HG02642 (cell line): ENCODE measurements around the gene FNTB.
A peak's percentile ranks its signal among the peaks of the same experiment; 100 is the strongest.
"Not testable (repeated sequence)": the region's sequence is repeated elsewhere in the genome, so short reads cannot be mapped to it uniquely, and the experiment has no call there.

Experiments used
- ATAC-seq: cut with Tn5 transposase; IDR thresholded peaks from one replicate; pipeline ENCODE4 v1.9.1; 2021; ENCODE audit warnings: mild to moderate bottlenecking; ENCODE audit not compliant: unreplicated experiment, poor library complexity

Gene FNTB

DNA sequence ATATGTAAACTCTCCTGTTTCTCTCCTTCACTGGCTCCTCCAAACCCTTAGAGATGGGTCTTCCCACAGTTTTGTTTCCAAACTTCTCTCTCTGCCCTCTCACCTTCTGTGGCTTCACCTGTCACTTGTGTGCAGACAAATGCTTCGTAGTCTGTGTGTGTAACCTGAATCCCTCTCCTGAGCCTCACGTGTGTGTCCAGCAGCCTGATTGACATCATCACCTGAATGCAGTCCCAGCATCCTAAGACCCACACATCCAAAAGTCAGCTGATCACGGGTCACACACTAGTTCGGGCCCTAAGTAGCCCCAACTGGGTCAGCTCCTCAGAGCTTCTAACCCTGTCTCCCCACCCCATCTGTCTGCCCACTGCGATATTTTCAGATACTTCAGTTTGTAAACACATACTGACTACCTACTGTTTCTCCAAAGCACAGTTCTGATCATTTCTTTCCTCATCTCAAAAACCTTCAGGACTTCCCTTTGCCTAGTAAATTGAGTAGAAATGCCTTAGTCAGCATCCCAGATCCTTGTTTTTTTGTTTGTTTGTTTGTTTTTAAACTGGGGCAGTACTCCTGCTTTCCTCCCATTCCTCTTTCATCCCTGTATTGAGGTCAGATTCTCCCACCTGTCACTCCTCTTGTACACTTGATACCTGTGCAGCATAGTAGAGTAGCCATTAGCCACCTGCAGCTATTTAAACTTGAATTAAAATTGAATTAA, 23.7 kb downstream of the FNTB start:
- ATAC-seq = no peak

DNA sequence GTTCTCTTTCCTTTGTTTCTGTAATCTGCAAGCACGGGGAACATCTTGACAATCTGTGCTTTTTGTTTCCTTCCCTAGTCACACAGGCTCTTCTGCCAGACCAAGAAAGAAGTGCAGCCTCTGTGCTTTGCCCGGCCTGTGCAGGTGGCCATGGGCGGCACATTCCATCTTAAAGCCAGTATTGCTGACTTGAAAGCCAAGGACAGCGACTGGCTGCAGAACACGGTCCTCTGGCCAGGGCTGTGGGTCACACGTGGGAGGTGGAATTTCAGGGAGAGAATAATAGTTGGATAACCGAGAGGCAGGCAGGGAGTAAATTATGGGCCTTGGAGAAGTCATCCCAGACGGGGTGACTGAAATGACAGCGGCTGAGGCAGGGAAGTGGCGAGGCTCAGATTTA, 24.8 kb downstream of the FNTB start:
- ATAC-seq = no peak

DNA sequence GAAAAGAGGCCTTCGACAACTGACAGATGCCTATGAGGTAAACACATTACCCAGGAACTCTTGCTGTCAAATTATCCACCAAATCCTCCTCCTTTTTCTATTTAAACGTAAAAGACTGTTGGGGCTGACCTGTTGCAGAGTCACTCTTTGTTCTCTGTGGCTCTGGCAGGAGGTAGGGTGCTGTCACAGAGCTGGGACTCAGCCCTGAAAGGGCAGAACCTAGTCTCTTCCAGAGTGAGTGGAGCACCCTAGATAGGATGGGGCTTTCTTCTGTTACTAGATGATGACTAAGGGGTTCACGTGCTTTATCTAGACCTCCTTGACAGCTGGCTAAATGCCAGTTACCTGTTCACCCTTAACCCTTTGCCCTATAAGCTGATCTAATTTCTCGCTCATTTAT, 25.7 kb downstream of the FNTB start:
- no peak for ATAC-seq

DNA sequence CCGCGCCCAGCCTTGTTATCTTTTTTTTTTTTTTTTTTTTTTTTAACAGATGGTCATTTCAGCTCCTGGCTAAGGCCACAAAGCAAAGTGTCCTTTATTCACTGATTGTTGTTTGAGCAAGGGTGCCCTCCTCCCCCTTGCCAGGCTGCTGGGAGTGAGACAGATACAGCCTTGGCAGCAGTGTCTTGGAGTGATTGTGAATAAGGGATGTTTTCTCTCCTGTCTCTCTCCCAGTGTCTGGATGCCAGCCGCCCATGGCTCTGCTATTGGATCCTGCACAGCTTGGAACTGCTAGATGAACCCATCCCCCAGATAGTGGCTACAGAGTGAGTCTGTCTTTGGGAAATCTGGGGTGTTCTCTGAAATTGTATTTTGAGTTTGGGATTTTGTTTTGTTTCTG, 28.7 kb downstream of the FNTB start:
- ATAC-seq = no peak

DNA sequence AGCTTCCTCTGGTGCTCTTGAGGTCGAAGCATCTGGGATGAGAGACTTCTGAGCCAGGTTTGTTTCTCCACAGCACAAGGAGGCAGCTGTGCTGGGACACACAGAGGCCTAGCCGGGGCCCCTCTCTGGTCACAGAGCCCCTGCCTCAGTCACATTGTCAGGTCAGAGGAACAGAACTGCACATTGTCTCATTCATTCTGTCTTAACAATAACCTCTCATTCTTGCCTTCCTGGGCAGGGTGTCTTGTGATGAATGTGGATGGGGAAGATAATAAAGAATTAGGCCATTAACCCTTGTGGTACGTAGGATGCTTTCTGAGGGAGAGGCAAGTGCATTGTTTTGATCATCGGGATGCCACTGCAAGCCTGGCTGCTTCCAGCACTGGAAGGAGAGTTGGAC, 29.8 kb downstream of the FNTB start:
- ATAC-seq = no peak

DNA sequence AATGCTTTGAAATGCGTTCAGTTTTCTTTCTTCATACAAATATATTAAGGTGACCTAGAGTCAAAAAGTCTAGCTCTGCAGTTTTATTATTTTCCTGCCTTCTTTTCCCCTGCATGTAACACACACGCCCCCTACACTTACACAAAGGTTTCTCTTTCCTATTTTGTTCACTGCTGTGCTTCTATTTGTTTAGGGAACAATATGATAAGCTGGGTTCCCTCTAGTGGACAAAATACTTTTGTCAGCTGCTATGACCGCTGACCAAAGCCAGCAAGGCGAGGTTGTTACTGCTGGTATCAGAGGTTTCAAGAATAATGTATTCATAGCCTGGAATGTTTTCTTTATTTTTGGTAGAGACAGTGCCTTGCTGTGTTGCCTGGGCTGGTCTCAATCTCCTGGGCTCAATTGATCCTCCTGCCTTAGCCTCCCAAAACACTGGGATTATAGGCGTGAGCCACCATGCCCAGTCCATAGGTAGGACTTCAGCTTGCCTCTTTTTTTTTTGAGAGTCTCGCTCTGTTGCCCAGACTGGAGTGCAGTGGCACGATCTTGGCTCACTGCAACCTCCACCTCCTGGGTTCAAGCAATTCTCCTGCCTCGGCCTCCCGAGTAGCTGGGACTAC, 33.4 kb downstream of the FNTB start:
- ATAC-seq = no peak

DNA sequence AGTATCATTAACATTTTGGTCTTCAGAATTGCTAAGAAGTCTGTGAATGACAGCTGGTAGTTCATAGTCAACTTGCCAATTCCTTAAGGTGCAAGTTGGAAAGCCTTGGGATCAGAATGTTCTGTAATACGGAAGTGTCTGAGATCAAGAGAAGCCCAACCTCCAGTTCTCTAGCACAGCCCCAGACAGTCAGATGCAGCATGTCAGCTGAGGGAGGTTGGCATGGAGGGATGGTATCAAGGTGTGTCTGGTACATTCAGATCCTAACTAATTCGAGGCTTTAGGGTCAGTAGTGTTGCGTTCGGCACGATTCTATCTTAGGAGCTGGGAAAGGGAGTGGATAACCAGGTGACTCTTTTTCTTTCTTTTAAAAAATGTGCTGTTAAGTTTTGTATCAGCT, 38.3 kb downstream of the FNTB start:
- ATAC-seq = no peak

DNA sequence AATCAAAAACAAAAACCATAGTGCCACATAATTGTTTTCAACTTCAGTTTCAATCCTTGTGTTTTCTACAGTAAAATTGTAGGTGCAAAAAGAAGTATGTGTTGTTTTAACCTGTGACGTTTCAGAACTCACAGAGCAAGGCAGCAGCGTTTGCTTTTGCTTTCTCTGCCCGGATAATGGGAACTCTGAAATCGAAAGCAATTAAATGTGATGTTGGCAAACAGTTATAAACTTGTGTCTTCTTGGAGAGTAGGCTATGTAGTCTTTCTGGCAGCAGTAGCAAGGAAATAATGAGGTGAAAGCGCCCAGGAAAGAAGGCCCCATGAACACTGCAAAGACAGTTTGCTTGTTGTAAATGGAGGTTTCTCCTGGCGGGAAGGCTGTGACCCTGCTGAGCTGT, 39.1 kb downstream of the FNTB start:
- ATAC-seq = no peak

DNA sequence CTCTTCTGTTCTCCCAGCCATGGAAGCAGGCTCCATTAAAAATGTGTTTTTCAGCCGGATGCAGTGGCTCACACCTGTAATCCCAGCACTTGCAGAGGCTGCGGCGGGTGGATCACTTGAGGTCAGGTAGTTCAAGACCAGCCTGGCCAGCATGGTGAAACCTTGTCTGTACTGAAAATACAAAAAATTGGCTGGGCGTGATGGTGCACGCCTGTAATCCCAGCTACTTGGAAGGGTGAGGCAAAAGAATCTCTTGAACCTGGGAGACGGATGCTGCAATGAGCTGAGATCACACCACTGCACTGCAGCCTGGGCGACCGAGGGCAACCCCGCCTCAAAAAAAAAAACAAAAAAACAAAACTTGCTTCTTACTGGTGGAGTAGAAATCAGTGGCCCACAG, 39.8 kb downstream of the FNTB start:
- ATAC-seq = no peak

DNA sequence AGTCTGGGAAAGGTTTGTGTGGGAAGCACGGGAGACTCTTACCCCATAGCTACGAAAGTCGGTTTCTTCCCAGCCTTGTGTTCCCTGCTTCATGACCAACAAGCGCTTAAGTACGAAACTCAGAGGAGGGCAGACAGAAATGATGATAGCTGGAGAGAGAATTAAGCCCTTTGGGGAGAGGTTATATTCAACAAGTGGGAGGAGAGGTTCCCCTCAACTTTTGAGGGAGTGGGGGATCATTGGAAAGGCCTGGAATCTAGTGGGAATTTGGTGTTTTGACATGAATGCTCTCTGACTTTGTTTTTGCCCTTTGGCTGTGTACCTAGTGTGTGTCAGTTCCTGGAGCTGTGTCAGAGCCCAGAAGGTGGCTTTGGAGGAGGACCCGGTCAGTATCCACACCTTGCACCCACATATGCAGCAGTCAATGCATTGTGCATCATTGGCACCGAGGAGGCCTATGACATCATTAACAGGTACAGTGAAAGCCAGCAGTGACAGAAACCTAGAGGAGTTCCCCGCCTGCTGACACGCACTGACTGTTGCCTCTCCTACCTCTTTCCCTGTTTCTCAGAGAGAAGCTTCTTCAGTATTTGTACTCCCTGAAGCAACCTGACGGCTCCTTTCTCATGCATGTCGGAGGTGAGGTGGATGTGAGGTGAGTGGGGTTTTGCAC, 40.6 kb downstream of the FNTB start:
- no peak for ATAC-seq

DNA sequence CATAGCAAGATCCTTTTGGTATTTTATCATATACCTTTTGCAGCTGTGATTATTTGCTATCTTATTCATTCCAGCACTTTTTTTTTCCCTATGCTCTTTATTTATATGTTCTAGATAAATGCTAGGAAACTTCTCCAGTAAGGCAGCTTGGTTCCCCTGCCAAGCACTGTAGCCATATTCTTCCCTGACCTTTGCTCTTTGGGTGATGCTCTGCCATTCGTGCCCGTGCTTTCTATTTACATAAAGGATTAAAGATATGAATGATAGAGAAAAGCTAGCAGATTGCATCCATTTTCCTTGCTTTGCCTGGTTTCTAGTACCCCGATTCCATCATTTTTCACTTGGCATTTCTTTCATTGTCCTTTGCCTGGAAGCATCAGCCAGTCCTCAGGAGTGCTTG, 42.2 kb downstream of the FNTB start:
- ATAC-seq = no peak

DNA sequence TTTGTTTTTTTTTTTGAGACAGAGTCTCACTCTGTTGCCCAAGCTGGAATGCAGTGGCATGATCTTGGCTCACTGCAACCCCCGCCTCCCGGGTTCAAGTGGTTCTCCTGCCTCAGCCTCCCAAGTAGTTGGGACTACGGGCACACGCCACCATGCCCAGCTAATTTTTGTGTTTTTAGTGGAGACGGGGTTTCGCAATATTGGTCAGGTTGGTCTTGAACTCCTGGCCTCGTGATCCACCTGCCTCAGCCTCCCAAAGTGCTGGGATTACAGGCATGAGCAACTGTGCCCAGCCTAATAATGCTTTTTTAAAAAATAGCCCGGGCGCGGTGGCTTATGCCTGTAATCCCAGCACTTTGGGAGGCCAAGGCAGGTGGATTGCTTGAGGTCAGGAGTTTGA, 44.6 kb downstream of the FNTB start:
- ATAC-seq = not testable (repeated sequence)

DNA sequence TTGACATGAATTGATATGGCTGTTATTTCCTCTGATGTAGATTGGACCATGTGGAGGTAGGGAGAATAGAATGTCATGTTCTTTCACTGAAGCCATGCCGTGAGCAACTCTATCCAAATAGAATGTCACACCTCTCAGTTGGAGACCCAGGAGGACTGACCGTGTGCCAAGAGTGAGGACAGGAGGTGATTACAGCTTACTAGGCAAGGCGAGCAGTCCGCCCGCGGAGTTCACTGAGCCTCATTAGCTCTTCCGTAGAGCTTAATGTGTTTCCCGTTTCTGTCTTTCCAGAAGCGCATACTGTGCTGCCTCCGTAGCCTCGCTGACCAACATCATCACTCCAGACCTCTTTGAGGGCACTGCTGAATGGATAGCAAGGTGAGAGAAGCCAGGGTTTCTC, 45.6 kb downstream of the FNTB start:
- no peak for ATAC-seq

DNA sequence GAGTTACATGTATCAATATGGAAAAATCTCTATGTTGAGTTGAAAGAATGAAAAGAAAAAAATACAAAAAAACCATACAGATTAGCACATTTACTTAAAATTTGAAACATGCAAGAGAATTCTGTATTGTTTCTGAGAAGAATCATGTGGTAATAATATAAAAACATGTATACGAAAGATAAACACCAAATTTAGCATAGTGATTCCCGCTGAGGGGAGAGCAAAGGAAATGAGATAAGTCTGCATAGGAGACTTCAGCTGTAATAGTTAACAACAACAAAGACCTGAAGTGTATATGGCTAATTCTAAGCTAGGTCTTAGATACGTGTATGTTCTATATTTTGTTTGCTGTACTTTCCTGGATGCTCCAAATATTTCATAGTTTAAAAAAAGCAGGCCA, 46.5 kb downstream of the FNTB start:
- ATAC-seq = no peak

DNA sequence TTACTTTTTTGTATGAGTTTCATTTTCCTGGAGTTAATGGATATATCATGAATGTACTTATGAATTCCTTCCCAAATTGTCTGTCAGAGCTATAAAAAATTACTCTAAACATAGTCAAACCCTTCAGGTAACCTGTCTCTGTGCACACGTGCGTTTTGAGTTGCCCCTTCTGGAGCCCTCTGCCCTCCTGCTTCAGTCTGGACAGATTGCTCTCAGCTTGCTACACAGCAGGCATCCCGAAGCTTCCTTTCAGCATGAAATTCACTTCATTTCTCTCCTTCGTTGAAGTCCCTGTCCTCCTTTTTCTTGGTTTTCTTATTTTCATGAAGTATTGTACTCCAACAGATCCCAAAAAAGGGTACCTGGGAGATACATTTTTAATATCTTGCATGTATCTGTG, 47.3 kb downstream of the FNTB start:
- ATAC-seq = no peak

DNA sequence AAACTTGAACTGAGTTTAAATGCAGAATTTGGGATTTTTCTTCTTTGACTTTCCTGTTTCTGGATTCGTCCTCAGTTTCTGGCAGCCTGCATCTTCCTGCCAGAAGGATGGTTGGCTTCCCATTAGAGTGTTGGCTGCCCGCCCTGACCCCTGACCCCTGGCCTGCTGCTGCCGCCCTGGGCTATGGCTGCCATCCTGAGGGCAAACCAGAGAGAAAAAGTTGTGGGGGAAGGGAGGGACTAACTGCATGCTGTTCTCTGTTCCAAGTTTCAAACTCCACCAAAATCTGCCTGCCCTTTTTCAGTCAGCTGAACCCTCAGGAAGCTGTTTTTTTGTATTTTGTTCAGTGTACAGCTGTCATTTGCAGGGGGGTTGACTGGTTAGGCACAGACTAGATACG, 48.4 kb downstream of the FNTB start:
- no peak for ATAC-seq

DNA sequence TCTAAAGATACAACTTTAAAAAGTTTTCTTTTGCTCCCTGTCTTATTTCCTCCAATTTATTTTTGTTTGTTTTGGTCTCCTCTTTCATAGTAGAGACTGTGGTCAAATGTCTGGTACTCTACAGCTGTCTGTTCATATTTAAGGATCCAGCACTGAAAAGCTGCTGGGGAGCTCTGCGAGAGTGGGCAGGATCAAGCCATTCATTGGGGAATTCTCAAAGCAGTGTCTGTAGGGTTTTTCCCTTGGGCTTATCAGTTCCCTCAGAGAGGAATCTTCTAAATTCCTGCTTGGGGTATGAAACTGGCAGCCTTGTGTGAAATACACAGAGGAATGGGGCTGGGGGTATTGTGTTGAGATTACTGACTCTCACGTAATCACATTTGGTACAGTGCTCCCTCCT, 52.3 kb downstream of the FNTB start:
- no peak for ATAC-seq

DNA sequence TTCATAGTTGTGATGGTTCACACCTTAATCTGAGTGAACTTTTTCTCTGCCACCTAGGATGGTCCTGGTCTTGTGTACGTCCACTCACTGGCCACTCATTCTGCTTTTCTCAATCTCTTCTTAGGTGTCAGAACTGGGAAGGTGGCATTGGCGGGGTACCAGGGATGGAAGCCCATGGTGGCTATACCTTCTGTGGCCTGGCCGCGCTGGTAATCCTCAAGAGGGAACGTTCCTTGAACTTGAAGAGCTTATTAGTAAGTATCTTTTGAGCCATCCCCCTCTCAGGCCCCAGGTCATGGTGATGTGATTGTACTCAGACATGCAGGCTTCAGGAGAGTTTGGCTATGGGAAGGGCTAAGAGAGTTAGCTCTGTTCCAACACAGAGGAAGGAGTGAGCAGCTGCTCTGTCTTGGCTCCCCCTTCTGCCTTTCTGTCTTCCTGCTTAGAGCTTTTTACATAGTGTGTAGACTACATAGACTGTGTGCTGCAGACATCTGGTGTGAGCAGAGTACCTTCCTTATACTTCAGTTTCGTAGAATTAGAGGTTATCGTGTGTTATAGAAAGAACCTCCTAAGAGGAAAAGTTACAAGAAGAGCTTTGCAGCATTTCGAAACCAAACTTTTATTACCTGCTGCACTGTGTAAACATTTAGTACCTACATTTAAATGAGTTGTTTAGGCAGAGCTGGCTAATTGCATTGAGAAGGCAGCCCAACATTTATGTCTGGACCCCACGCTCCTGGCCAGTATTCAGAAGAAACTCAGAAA, 54.2 kb downstream of the FNTB start:
- ATAC-seq = no peak

DNA sequence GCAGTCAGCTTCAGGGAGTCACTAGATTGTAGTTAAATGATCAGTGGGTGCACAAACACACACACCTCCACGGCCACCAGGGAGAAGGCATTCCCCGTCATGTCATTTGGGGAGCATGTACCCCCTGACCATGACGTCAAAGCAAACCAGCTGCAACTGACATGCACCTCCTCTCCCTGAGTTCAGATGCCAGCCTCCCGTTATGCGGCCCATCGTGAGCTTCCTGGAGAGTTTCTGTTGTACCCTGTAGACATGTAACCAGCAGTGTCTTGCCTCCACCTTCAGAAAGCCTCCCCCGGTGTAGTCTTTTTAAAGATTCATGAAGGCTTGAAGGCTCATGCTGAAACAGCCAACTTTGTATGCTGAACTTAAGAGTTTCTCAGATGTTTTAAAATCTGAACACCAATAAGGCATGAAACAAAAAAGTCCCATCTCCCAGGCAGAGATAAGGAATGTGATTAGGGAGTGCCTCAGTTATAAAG, 54.8 kb downstream of the FNTB start:
- ATAC-seq = no peak

DNA sequence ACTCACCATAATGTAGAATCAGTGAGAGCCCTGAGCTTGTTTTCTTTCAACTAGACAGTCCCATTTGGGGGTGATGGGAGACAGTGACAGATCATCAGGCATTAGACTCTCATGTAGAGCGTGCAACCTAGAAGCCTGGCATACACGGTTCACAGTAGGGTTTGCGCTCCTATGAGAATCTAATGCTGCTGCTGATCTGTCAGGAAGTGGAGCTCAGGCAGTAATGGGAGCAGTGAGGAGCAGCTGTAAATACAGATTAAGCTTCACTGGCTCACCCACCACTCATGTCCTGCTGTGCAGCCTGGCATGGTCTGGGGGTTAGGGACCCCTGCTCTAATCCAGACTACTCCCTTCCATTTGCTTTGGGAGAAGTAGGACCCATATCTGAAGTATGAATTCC, 55.6 kb downstream of the FNTB start:
- ATAC-seq = peak; percentile 23
